PC-9 (cell line): Measurements from ENCODE around the gene PCDH12. TPM values are rescaled to one million over a fixed set of nuclear protein-coding genes. Genes with fewer than 3 reads are reported as not detected.

ENCODE experiments used
- BruUV-seq: library from RNA; stranded (reverse); fragments of 400-500 nt; replicated peaks from 2 replicates; lab custom pipeline; 2021; lab: Mats Ljungman, UMichigan
- CTCF ChIA-PET: fragments of 300-600 bp; sonication (Branson Sonifier 250); formaldehyde crosslinking; loops from one replicate; lab custom pipeline; 2022; ENCODE audit warnings: antibody characterized with exemption; lab: Charles Lee
- POLR2A ChIA-PET: fragments of 300-600 bp; sonication (Branson Sonifier 250); formaldehyde crosslinking; loops from one replicate; lab custom pipeline; 2022; ENCODE audit warnings: antibody characterized with exemption; ENCODE audit not compliant: unreplicated experiment; lab: Charles Lee
- DNase-seq, 2 experiments: peaks; one replicate each; pipeline versions ENCODE4 v3.0.0 to v3.0.0-alpha.2; 2015 to 2022; ENCODE audit warnings: mixed read lengths in 1 of 2
- H2AFZ ChIP-seq: fragments of 200-600 bp; sonication (generic); 2 replicates; pipeline ENCODE4 v1.8.1; 2017; ENCODE audit warnings: antibody characterized with exemption
- H3F3A ChIP-seq: fragments of 200-600 bp; sonication (generic); 2 replicates; pipeline ENCODE4 v1.8.1; 2017; ENCODE audit warnings: antibody characterized with exemption, mild to moderate bottlenecking, low read depth; ENCODE audit not compliant: insufficient read depth
- H3K27ac ChIP-seq: fragments of 200-600 bp; sonication (generic); 2 replicates; pipeline ENCODE4 v1.6.1; 2016; ENCODE audit warnings: mixed run types
- H3K27me3 ChIP-seq: fragments of 200-600 bp; sonication (generic); 2 replicates; pipeline ENCODE4 v1.6.1; 2016; ENCODE audit warnings: low read depth, mixed run types; ENCODE audit not compliant: insufficient read depth
- H3K36me3 ChIP-seq: fragments of 200-600 bp; sonication (generic); 2 replicates; pipeline ENCODE4 v1.6.1; 2016; ENCODE audit warnings: low read depth, mixed run types
- H3K4me1 ChIP-seq: fragments of 200-600 bp; sonication (generic); replicated peaks from 2 replicates; pipeline ENCODE4 v1.6.1; 2016; ENCODE audit warnings: mixed run types; ENCODE audit not compliant: insufficient read depth
- H3K4me2 ChIP-seq: fragments of 200-600 bp; sonication (generic); 2 replicates; pipeline ENCODE4 v1.6.1; 2017; ENCODE audit warnings: mixed run types
- H3K4me3 ChIP-seq: fragments of 200-600 bp; sonication (generic); 2 replicates; pipeline ENCODE4 v1.6.1; 2016; ENCODE audit warnings: mixed run types
- H3K79me2 ChIP-seq: fragments of 200-600 bp; sonication (generic); 2 replicates; pipeline ENCODE4 v1.6.1; 2017; ENCODE audit warnings: low read depth, mixed run types
- H3K9me2 ChIP-seq: fragments of 200-600 bp; sonication (generic); 2 replicates; pipeline ENCODE4 v1.8.1; 2017; ENCODE audit warnings: mild to moderate bottlenecking; ENCODE audit not compliant: insufficient read depth
- H3K9me3 ChIP-seq: fragments of 200-600 bp; sonication (generic); 2 replicates; pipeline ENCODE4 v1.8.1; 2016; ENCODE audit warnings: low read depth; ENCODE audit not compliant: insufficient read depth
- H4K20me1 ChIP-seq: fragments of 200-600 bp; sonication (generic); 2 replicates; pipeline ENCODE4 v1.8.1; 2017; ENCODE audit not compliant: insufficient read depth
- CTCF ChIP-seq: fragments of 200-600 bp; sonication (generic); conservative IDR thresholded peaks from 2 replicates; pipeline ENCODE4 v1.6.1; 2017; ENCODE audit warnings: mixed run types, antibody characterized with exemption, mild to moderate bottlenecking, moderate library complexity
- EZH2 ChIP-seq: fragments of 200-600 bp; sonication (generic); IDR thresholded peaks from 2 replicates; pipeline ENCODE4 v1.8.0; 2017; ENCODE audit warnings: antibody characterized with exemption, low read depth
- intact Hi-C: fragments of 100-400 bp; cut with micrococcal nuclease; formaldehyde crosslinking; loops from one replicate; pipeline ENCODE4 v1.10.0; 2022; ENCODE audit not compliant: unreplicated experiment
- total RNA-seq: library from RNA; stranded (reverse); gene quantifications from 2 replicates; pipeline ENCODE4 v1.2.3, GENCODE V29; 2021

Gene PCDH12
- total RNA-seq, 1 experiment from 2014 or later = not detected

- peaks cover 25% of the 10 kb centered on the region for H3F3A ChIP-seq
- DNase-seq = no peak
- POLR2A ChIA-PET = no interaction called here
Observed at GRCh38 chr5:141973871-141974595, 16.0 kb upstream of the PCDH12 start.

GRCh38 chr5:141969783-141970771 lies 12.1 kb upstream of the PCDH12 start:
- Histone ChIP-seq H3K9me2 (no peaks in the 10 kb centered on the region), H3K4me3 (peak overlapping the region; percentile 74), H3K79me2 (peaks cover 21% of the 10 kb centered on the region), H2AFZ (peak overlapping the region; percentile 96), H3K27ac (peak overlapping the region; percentile 77), H3K4me1 (peaks cover 20% of the 10 kb centered on the region), H3K4me2 (peak overlapping the region; percentile 80), H3K36me3 (peaks cover 9% of the 10 kb centered on the region; the same call in 1 of the 2 replicates), H4K20me1 (no peaks in the 10 kb centered on the region), H3K9me3 (peaks cover 4% of the 10 kb centered on the region; the same call in 1 of the 2 replicates), H3F3A (peaks cover 42% of the 10 kb centered on the region), H3K27me3 (no peaks in the 10 kb centered on the region)
- intact Hi-C loops = loop anchor here (2.0 to 10.0 kb wide), 3 partner anchors 43 to 375 kb away; partner anchors contain the start of gene GNPDA1
- ChIA-PET CTCF (interaction anchor here (0.5 to 1.9 kb wide), 6 partner anchors 9 to 378 kb away, joined by 3 to 13 read pairs (median 4); no protein-coding TSS in a partner anchor), POLR2A (interaction anchor here (0.6 to 1.3 kb wide), 5 partner anchors 9 to 277 kb away, joined by 3 to 14 read pairs (median 4); partner anchors contain the start of gene DELE1)
- DNase-seq = no peak
- no TSS peak for BruUV-seq
- TF ChIP-seq CTCF = no peak
- TF ChIP-seq EZH2 = no peak

More at GRCh38 chr5:141973871-141974595, 16.0 kb upstream of the PCDH12 start:
- CTCF ChIA-PET = no interaction called here
- H3K79me2 ChIP-seq = peaks cover 21% of the 10 kb centered on the region
- no TSS peak for BruUV-seq
- H3K9me3 ChIP-seq = peaks cover 4% of the 10 kb centered on the region; the same call in 1 of the 2 replicates
- H4K20me1 ChIP-seq = no peaks in the 10 kb centered on the region
- no peak overlapping the region for H3K4me2 ChIP-seq
- no peak overlapping the region for H2AFZ ChIP-seq
- TF ChIP-seq CTCF (no peak), EZH2 (no peak)
- H3K4me1 ChIP-seq = peaks cover 15% of the 10 kb centered on the region
- H3K9me2 ChIP-seq = no peaks in the 10 kb centered on the region
- H3K36me3 ChIP-seq = peaks cover 17% of the 10 kb centered on the region; the same call in 1 of the 2 replicates
- no peaks in the 10 kb centered on the region for H3K27me3 ChIP-seq
- H3K4me3 ChIP-seq = no peak overlapping the region
- intact Hi-C loops = no loop called here
- H3K27ac ChIP-seq = no peak overlapping the region
